GM12878 (cell line): ENCODE data around the gene URI1. TPM values are rescaled to one million over a fixed set of nuclear protein-coding genes. Genes with fewer than 3 reads are reported as not detected.

Source experiments
- CEBPB ChIP-seq, 2 experiments: fragments of 150-350 bp in 1 of 2; IDR thresholded peaks; 2 replicates each; pipeline ENCODE4 v1.6.1; 2012 to 2014; ENCODE audit warnings: low read depth in 2 of 2, low read length in 2 of 2, borderline replicate concordance in 1 of 2, inconsistent platforms in 1 of 2
- CHD2 ChIP-seq: IDR thresholded peaks from 2 replicates; pipeline ENCODE4 v1.6.1; 2011; ENCODE audit warnings: low read depth, low read length, improper control_type of control experiment, borderline replicate concordance
- GATAD2B ChIP-seq: fragments of 450-650 bp; conservative IDR thresholded peaks from 2 replicates; pipeline ENCODE4 v1.6.1; 2017; ENCODE audit warnings: low read depth, mild to moderate bottlenecking, moderate library complexity
- LARP7 ChIP-seq: fragments of 450-650 bp; IDR thresholded peaks from 2 replicates; pipeline ENCODE4 v1.6.1; 2017; ENCODE audit warnings: mild to moderate bottlenecking
- SMC3 ChIP-seq: IDR thresholded peaks from 2 replicates; pipeline ENCODE4 v1.6.1; 2011; ENCODE audit warnings: low read length, improper control_type of control experiment, borderline replicate concordance
- TCF3 ChIP-seq: IDR thresholded peaks from 2 replicates; pipeline ENCODE4 v1.6.1; 2012; ENCODE audit warnings: low read depth, mild to moderate bottlenecking, low read length, borderline replicate concordance; ENCODE audit not compliant: insufficient read depth
- polyA plus RNA-seq, 11 experiments: library from polyadenylated mRNA; depleted of rRNA in 4 of 11; unstranded in 6 of 11; stranded (reverse) in 5 of 11; fragments of >200 nt; fragmentation: Nextera tagmentation in 4 of 11; fragmentation: Illumina TruSeq in 1 of 11; extraction: Ambion mirVana in 4 of 11; extraction: Trizol in 1 of 11; gene quantifications; 1 replicate in 1 of 11; 2 replicates in 10 of 11; pipeline versions ENCODE4 v1.2.1 to v1.2.3, GENCODE V29; 2011 to 2016; ENCODE audit warnings: inconsistent platforms in 2 of 11, missing spikeins in 2 of 11, low read depth in 1 of 11
- total RNA-seq, 4 experiments: library from RNA; depleted of rRNA in 3 of 4; stranded (reverse); fragments of >200 nt in 3 of 4; fragmentation: Illumina TruSeq in 1 of 4; extraction: Trizol in 1 of 4; gene quantifications; 2 replicates each; pipeline versions ENCODE4 v1.2.1 to v1.2.3, GENCODE V29; 2013 to 2021
- TF ChIP-seq, protein P1 (sequence below): fragments of 450-650 bp; IDR thresholded peaks from 2 replicates; pipeline ENCODE4 v1.6.1; 2017; ENCODE audit warnings: mild to moderate bottlenecking, moderate library complexity
- TF ChIP-seq, protein P2 (sequence below): IDR thresholded peaks from 2 replicates; pipeline ENCODE4 v1.6.1; 2012; ENCODE audit warnings: low read depth, low read length, improper control_type of control experiment

URI1 gene
- total and polyA plus RNA-seq, 10 of the 15 experiments (the other 5 are each of a cell fraction or from before 2014, with no cell fraction given) = 15.2 to 94.2 (median 47.9) TPM

DNA sequence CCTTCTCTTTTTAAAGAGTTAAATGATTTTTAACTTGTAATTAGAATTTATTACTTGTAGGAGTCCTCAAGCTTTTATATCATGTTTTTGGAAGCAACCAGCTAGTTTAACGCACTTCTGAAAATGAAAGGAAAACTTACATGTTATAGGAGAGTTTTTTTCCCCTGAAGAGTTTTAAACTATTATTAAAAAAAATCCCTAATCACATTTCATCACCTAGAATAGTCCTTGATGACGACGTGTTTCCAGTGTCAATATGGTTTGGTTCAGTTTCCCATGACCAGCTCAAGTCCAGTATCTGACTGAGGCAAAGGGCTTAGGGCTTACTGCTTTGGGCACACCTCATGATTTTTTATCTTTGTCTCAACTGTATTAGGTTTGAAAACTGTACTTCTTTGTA, 36.0 kb downstream of the URI1 start (continued):
- TF ChIP-seq, protein P1, sequence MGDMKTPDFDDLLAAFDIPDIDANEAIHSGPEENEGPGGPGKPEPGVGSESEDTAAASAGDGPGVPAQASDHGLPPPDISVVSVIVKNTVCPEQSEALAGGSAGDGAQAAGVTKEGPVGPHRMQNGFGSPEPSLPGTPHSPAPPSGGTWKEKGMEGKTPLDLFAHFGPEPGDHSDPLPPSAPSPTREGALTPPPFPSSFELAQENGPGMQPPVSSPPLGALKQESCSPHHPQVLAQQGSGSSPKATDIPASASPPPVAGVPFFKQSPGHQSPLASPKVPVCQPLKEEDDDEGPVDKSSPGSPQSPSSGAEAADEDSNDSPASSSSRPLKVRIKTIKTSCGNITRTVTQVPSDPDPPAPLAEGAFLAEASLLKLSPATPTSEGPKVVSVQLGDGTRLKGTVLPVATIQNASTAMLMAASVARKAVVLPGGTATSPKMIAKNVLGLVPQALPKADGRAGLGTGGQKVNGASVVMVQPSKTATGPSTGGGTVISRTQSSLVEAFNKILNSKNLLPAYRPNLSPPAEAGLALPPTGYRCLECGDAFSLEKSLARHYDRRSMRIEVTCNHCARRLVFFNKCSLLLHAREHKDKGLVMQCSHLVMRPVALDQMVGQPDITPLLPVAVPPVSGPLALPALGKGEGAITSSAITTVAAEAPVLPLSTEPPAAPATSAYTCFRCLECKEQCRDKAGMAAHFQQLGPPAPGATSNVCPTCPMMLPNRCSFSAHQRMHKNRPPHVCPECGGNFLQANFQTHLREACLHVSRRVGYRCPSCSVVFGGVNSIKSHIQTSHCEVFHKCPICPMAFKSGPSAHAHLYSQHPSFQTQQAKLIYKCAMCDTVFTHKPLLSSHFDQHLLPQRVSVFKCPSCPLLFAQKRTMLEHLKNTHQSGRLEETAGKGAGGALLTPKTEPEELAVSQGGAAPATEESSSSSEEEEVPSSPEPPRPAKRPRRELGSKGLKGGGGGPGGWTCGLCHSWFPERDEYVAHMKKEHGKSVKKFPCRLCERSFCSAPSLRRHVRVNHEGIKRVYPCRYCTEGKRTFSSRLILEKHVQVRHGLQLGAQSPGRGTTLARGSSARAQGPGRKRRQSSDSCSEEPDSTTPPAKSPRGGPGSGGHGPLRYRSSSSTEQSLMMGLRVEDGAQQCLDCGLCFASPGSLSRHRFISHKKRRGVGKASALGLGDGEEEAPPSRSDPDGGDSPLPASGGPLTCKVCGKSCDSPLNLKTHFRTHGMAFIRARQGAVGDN = no peak
- no peak for TF ChIP-seq CHD2
- TF ChIP-seq LARP7 = no peak
- TF ChIP-seq, protein P2, sequence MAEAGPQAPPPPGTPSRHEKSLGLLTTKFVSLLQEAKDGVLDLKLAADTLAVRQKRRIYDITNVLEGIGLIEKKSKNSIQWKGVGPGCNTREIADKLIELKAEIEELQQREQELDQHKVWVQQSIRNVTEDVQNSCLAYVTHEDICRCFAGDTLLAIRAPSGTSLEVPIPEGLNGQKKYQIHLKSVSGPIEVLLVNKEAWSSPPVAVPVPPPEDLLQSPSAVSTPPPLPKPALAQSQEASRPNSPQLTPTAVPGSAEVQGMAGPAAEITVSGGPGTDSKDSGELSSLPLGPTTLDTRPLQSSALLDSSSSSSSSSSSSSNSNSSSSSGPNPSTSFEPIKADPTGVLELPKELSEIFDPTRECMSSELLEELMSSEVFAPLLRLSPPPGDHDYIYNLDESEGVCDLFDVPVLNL = no peak
- TF ChIP-seq CEBPB (IDR thresholded peaks at IDR 0.05; ENCODE audit: borderline replicate concordance in 1 of 2, low read depth in 2 of 2, low read length in 2 of 2) = no peak
- TF ChIP-seq TCF3 = no peak
- TF ChIP-seq GATAD2B = no peak
- TF ChIP-seq SMC3 = no peak
